OCI-LY7 (cell line): ENCODE data around the gene RNASE9.
A peak's percentile ranks its signal among the peaks of the same experiment; 100 is the strongest.

Experiments used
- CTCF ChIP-seq: fragments of 200-600 bp; sonication (generic); conservative IDR thresholded peaks from 2 replicates; pipeline ENCODE4 v1.5.1; 2014; ENCODE audit warnings: mild to moderate bottlenecking, antibody characterized with exemption, low read length, moderate library complexity, mixed read lengths
- EZH2phosphoT487 ChIP-seq: fragments of 200-600 bp; sonication (generic); IDR thresholded peaks from 2 replicates; pipeline ENCODE4 v1.6.1; 2018; ENCODE audit warnings: low read depth, borderline replicate concordance, mild to moderate bottlenecking, mixed run types, antibody characterized with exemption, low read length, moderate library complexity, mixed read lengths

GRCh38 chr14:20606190-20606901, 45.5 kb upstream of the RNASE9 start:
- TF ChIP-seq EZH2phosphoT487 (no peak), CTCF (peak; percentile 59)
